HG02610 (cell line): Measurements from ENCODE around the gene FARS2.

ENCODE experiments used
- ATAC-seq: cut with Tn5 transposase; IDR thresholded peaks from one replicate; pipeline ENCODE4 v1.9.1; 2021; ENCODE audit warnings: mild to moderate bottlenecking, moderate library complexity; ENCODE audit not compliant: unreplicated experiment

Gene FARS2

GRCh38 chr6:5260661-5261544 is at the start of gene FARS2, which contains the start of gene LYRM4:
FARS2 (plus strand) TSS chr6:5261513.
LYRM4 (minus strand) TSS chr6:5260950; CDS start chr6:5260733, 217 bp downstream.
- ATAC-seq = peak; percentile 72

- no peak for ATAC-seq
These were observed 47.5 kb upstream of the FARS2 start for GRCh38 chr6:5213836-5214235.

- no peak for ATAC-seq
These were observed 46.7 kb upstream of the FARS2 start for GRCh38 chr6:5214570-5215052.

GRCh38 chr6:5215159-5215558 is 46.2 kb upstream of the FARS2 start:
- ATAC-seq = no peak

GRCh38 chr6:5215799-5216198 is 45.5 kb upstream of the FARS2 start:
- ATAC-seq = no peak

- no peak for ATAC-seq
These were observed 44.0 kb upstream of the FARS2 start for GRCh38 chr6:5217356-5217755.

GRCh38 chr6:5219011-5219691 is 42.2 kb upstream of the FARS2 start:
- no peak for ATAC-seq

- no peak for ATAC-seq
These were observed 40.9 kb upstream of the FARS2 start for GRCh38 chr6:5220443-5220842.

GRCh38 chr6:5223309-5223708 is 38.0 kb upstream of the FARS2 start:
- ATAC-seq = no peak

GRCh38 chr6:5229356-5229755 is 32.0 kb upstream of the FARS2 start:
- no peak for ATAC-seq

GRCh38 chr6:5230081-5230480 is 31.2 kb upstream of the FARS2 start:
- no peak for ATAC-seq

- ATAC-seq = no peak
These were observed 30.0 kb upstream of the FARS2 start for GRCh38 chr6:5231289-5231688.

- no peak for ATAC-seq
These were observed 26.4 kb upstream of the FARS2 start for GRCh38 chr6:5234874-5235273.

- no peak for ATAC-seq
These were observed 25.5 kb upstream of the FARS2 start for GRCh38 chr6:5235830-5236229.

GRCh38 chr6:5237805-5238204 is 23.5 kb upstream of the FARS2 start:
- no peak for ATAC-seq

GRCh38 chr6:5238336-5238735 is 23.0 kb upstream of the FARS2 start:
- no peak for ATAC-seq

- no peak for ATAC-seq
These were observed 20.1 kb upstream of the FARS2 start for GRCh38 chr6:5241252-5241651.

- ATAC-seq = no peak
These were observed 18.2 kb upstream of the FARS2 start for GRCh38 chr6:5243069-5243468.

GRCh38 chr6:5246141-5247097 is 14.9 kb upstream of the FARS2 start:
- ATAC-seq = no peak

- no peak for ATAC-seq
These were observed 14.1 kb upstream of the FARS2 start for GRCh38 chr6:5247201-5247600.
